ENCODE data around the gene ACSM2B.
"Not testable (repeated sequence)": the region's sequence is repeated elsewhere in the genome, so short reads cannot be mapped to it uniquely, and the experiment has no call there.

The ACSM2B gene

GRCh38 chr16:20538181-20538580 is 38.0 kb downstream of the ACSM2B start:
- Histone ChIP-seq H3K9ac (ENCODE audit: low read depth, low read length, poor library complexity) (no peak overlapping the region), H2BK5ac (ENCODE audit: low read length) (no peak overlapping the region), H3K4ac (ENCODE audit: low read length) (no peak overlapping the region), H2BK12ac (ENCODE audit: low read length) (no peak overlapping the region), H4K8ac (ENCODE audit: low read depth, low read length) (no peak overlapping the region), H4K91ac (ENCODE audit: low read depth, low read length, poor library complexity) (no peak overlapping the region), H3K4me2 (ENCODE audit: insufficient read depth, low read length, poor library complexity, severe bottlenecking) (no peak overlapping the region), H3K9me3 (replicated peaks in 1 of 2; ENCODE audit: control insufficient read depth in 2 of 2, insufficient read depth in 1 of 2, low read depth in 1 of 2, low read length in 2 of 2) (no peaks in the 10 kb centered on the region), H3K27ac (replicated peaks; ENCODE audit: low read length) (no peak overlapping the region), H2BK15ac (ENCODE audit: low read length) (no peak overlapping the region), H3K4me1 (ENCODE audit: control insufficient read depth in 2 of 2, insufficient read depth in 1 of 2, low read depth in 1 of 2, low read length in 2 of 2) (no peaks in the 10 kb centered on the region), H3K14ac (ENCODE audit: low read length) (no peak overlapping the region), H3K4me3 (ENCODE audit: low read length in 2 of 2) (no peak overlapping the region), H3K23ac (ENCODE audit: low read depth, low read length, poor library complexity) (no peak overlapping the region), H2AFZ (ENCODE audit: low read length) (no peak overlapping the region), H3K27me3 (ENCODE audit: control insufficient read depth in 3 of 3, insufficient read depth in 3 of 3, low read depth in 1 of 3, low read length in 3 of 3) (no peaks in the 10 kb centered on the region), H3K18ac (ENCODE audit: low read length) (no peak overlapping the region), H3K79me1 (ENCODE audit: low read depth, low read length) (no peaks in the 10 kb centered on the region), H3K36me3 (replicated peaks in 1 of 2; ENCODE audit: control insufficient read depth in 2 of 2, insufficient read depth in 2 of 2, low read length in 2 of 2) (no peaks in the 10 kb centered on the region), H2AK5ac (ENCODE audit: low read depth, low read length) (no peak overlapping the region), H2BK120ac (ENCODE audit: low read depth, low read length) (no peak overlapping the region)
- no peak for DNase-seq (ENCODE audit: low spot score)
- no CpG with 5 or more reads among the region's 1 CpG for WGBS, 2 donors (ENCODE audit: extremely low coverage in 2 of 2, insufficient read length in 2 of 2, insufficient replicate concordance in 1 of 2)

- not testable (repeated sequence) for H3K4me1 ChIP-seq (ENCODE audit: control insufficient read depth in 2 of 2, insufficient read depth in 1 of 2, low read depth in 1 of 2, low read length in 2 of 2); H3K23ac ChIP-seq (ENCODE audit: low read depth, low read length, poor library complexity); H3K4me3 ChIP-seq (ENCODE audit: low read length in 2 of 2); H3K79me1 ChIP-seq (ENCODE audit: low read depth, low read length); H3K9me3 ChIP-seq (replicated peaks in 1 of 2; ENCODE audit: control insufficient read depth in 2 of 2, insufficient read depth in 1 of 2, low read depth in 1 of 2, low read length in 2 of 2); H2BK12ac ChIP-seq (ENCODE audit: low read length); DNase-seq (ENCODE audit: low spot score); H3K27ac ChIP-seq (replicated peaks; ENCODE audit: low read length); H3K4me2 ChIP-seq (ENCODE audit: insufficient read depth, low read length, poor library complexity, severe bottlenecking); H3K18ac ChIP-seq (ENCODE audit: low read length); H3K36me3 ChIP-seq (replicated peaks in 1 of 2; ENCODE audit: control insufficient read depth in 2 of 2, insufficient read depth in 2 of 2, low read length in 2 of 2); H3K4ac ChIP-seq (ENCODE audit: low read length); H3K27me3 ChIP-seq (ENCODE audit: control insufficient read depth in 3 of 3, insufficient read depth in 3 of 3, low read depth in 1 of 3, low read length in 3 of 3); H4K8ac ChIP-seq (ENCODE audit: low read depth, low read length); H2BK120ac ChIP-seq (ENCODE audit: low read depth, low read length); H3K9ac ChIP-seq (ENCODE audit: low read depth, low read length, poor library complexity); H3K14ac ChIP-seq (ENCODE audit: low read length); H2BK15ac ChIP-seq (ENCODE audit: low read length); H2BK5ac ChIP-seq (ENCODE audit: low read length); H2AK5ac ChIP-seq (ENCODE audit: low read depth, low read length); H2AFZ ChIP-seq (ENCODE audit: low read length); H4K91ac ChIP-seq (ENCODE audit: low read depth, low read length, poor library complexity)
- WGBS, 2 donors (ENCODE audit: extremely low coverage in 2 of 2, insufficient read length in 2 of 2, insufficient replicate concordance in 1 of 2): 100% methylated on average over 1 of the region's 1 CpG; no CpG with 5 or more reads in 1 of the 2 donors
Observed at GRCh38 chr16:20536669-20537068, 39.5 kb downstream of the ACSM2B start.

GRCh38 chr16:20532284-20532792 is 43.8 kb downstream of the ACSM2B start:
- WGBS, 2 donors (ENCODE audit: extremely low coverage in 2 of 2, insufficient read length in 2 of 2, insufficient replicate concordance in 1 of 2): no CpG with 5 or more reads among the region's 3 CpGs

GRCh38 chr16:20531795-20532194 is 44.4 kb downstream of the ACSM2B start:
- H3K36me3 ChIP-seq (replicated peaks in 1 of 2; ENCODE audit: control insufficient read depth in 2 of 2, insufficient read depth in 2 of 2, low read length in 2 of 2); H4K91ac ChIP-seq (ENCODE audit: low read depth, low read length, poor library complexity); H3K4me1 ChIP-seq (ENCODE audit: control insufficient read depth in 2 of 2, insufficient read depth in 1 of 2, low read depth in 1 of 2, low read length in 2 of 2); H2AK5ac ChIP-seq (ENCODE audit: low read depth, low read length); H3K23ac ChIP-seq (ENCODE audit: low read depth, low read length, poor library complexity); H2BK5ac ChIP-seq (ENCODE audit: low read length); H3K4me2 ChIP-seq (ENCODE audit: insufficient read depth, low read length, poor library complexity, severe bottlenecking); H2BK15ac ChIP-seq (ENCODE audit: low read length); H4K8ac ChIP-seq (ENCODE audit: low read depth, low read length); H3K9me3 ChIP-seq (replicated peaks in 1 of 2; ENCODE audit: control insufficient read depth in 2 of 2, insufficient read depth in 1 of 2, low read depth in 1 of 2, low read length in 2 of 2); H3K27me3 ChIP-seq (ENCODE audit: control insufficient read depth in 3 of 3, insufficient read depth in 3 of 3, low read depth in 1 of 3, low read length in 3 of 3); DNase-seq (ENCODE audit: low spot score); H3K18ac ChIP-seq (ENCODE audit: low read length); H3K79me1 ChIP-seq (ENCODE audit: low read depth, low read length); H3K27ac ChIP-seq (replicated peaks; ENCODE audit: low read length); H2BK120ac ChIP-seq (ENCODE audit: low read depth, low read length); H3K9ac ChIP-seq (ENCODE audit: low read depth, low read length, poor library complexity); H3K4ac ChIP-seq (ENCODE audit: low read length); H2AFZ ChIP-seq (ENCODE audit: low read length); H3K14ac ChIP-seq (ENCODE audit: low read length); H2BK12ac ChIP-seq (ENCODE audit: low read length); H3K4me3 ChIP-seq (ENCODE audit: low read length in 2 of 2): not testable (repeated sequence)
- WGBS, 2 donors (ENCODE audit: extremely low coverage in 2 of 2, insufficient read length in 2 of 2, insufficient replicate concordance in 1 of 2): no CpG with 5 or more reads among the region's 13 CpGs

More at GRCh38 chr16:20532284-20532792, 43.8 kb downstream of the ACSM2B start:
- not testable (repeated sequence) for H2BK120ac ChIP-seq (ENCODE audit: low read depth, low read length); H3K9me3 ChIP-seq (replicated peaks in 1 of 2; ENCODE audit: control insufficient read depth in 2 of 2, insufficient read depth in 1 of 2, low read depth in 1 of 2, low read length in 2 of 2); H3K4ac ChIP-seq (ENCODE audit: low read length); H3K27ac ChIP-seq (replicated peaks; ENCODE audit: low read length); H3K23ac ChIP-seq (ENCODE audit: low read depth, low read length, poor library complexity); DNase-seq (ENCODE audit: low spot score); H4K8ac ChIP-seq (ENCODE audit: low read depth, low read length); H3K36me3 ChIP-seq (replicated peaks in 1 of 2; ENCODE audit: control insufficient read depth in 2 of 2, insufficient read depth in 2 of 2, low read length in 2 of 2); H3K14ac ChIP-seq (ENCODE audit: low read length); H2AK5ac ChIP-seq (ENCODE audit: low read depth, low read length); H4K91ac ChIP-seq (ENCODE audit: low read depth, low read length, poor library complexity); H3K79me1 ChIP-seq (ENCODE audit: low read depth, low read length); H2BK12ac ChIP-seq (ENCODE audit: low read length); H3K4me3 ChIP-seq (ENCODE audit: low read length in 2 of 2); H3K9ac ChIP-seq (ENCODE audit: low read depth, low read length, poor library complexity); H3K27me3 ChIP-seq (ENCODE audit: control insufficient read depth in 3 of 3, insufficient read depth in 3 of 3, low read depth in 1 of 3, low read length in 3 of 3); H3K4me1 ChIP-seq (ENCODE audit: control insufficient read depth in 2 of 2, insufficient read depth in 1 of 2, low read depth in 1 of 2, low read length in 2 of 2); H3K4me2 ChIP-seq (ENCODE audit: insufficient read depth, low read length, poor library complexity, severe bottlenecking); H3K18ac ChIP-seq (ENCODE audit: low read length); H2BK15ac ChIP-seq (ENCODE audit: low read length); H2BK5ac ChIP-seq (ENCODE audit: low read length); H2AFZ ChIP-seq (ENCODE audit: low read length)
